Activated naive CD4-positive, alpha-beta T cell treated with anti-CD3 and anti-CD28 coated beads, Interleukin-2, amount 50 U/mL, for 72 hours (primary cell): ENCODE results near the gene INPP5K. TPM values are rescaled to one million over a fixed set of nuclear protein-coding genes. Genes with fewer than 3 reads are reported as not detected.
"Not testable (repeated sequence)": the region's sequence is repeated elsewhere in the genome, so short reads cannot be mapped to it uniquely, and the experiment has no call there.

Experiments used
- ATAC-seq, 2 donors: fragments of 150-1000 bp; cut with Tn5 transposase; 2 replicates each; pipeline ENCODE4 v1.10.0; 2021; ENCODE audit warnings: mild to moderate bottlenecking in 2 of 2, moderate library complexity in 2 of 2
- DNase-seq, 2 donors: peaks; one replicate each; pipeline ENCODE4 v3.0.0; 2021 to 2022; ENCODE audit warnings: low spot score in 2 of 2
- H3K27ac Mint-ChIP-seq, 2 donors: one replicate each; pipeline ENCODE4 v1.8.0; 2022; ENCODE audit warnings: mild to moderate bottlenecking in 2 of 2, mixed read lengths in 2 of 2
- H3K36me3 Mint-ChIP-seq, 2 donors: one replicate each; pipeline ENCODE4 v1.8.0; 2022; ENCODE audit warnings: mixed read lengths in 2 of 2
- H3K9me3 Mint-ChIP-seq, 2 donors: one replicate each; pipeline ENCODE4 v1.8.0; 2022; ENCODE audit warnings: mixed read lengths in 2 of 2
- total RNA-seq, 2 donors: library from RNA; stranded (reverse); gene quantifications; one replicate each; pipeline ENCODE4 v1.2.3, GENCODE V29; 2022

INPP5K gene
- total RNA-seq, 2 donors from 2014 or later, result 20.7 to 35.1 TPM

DNA sequence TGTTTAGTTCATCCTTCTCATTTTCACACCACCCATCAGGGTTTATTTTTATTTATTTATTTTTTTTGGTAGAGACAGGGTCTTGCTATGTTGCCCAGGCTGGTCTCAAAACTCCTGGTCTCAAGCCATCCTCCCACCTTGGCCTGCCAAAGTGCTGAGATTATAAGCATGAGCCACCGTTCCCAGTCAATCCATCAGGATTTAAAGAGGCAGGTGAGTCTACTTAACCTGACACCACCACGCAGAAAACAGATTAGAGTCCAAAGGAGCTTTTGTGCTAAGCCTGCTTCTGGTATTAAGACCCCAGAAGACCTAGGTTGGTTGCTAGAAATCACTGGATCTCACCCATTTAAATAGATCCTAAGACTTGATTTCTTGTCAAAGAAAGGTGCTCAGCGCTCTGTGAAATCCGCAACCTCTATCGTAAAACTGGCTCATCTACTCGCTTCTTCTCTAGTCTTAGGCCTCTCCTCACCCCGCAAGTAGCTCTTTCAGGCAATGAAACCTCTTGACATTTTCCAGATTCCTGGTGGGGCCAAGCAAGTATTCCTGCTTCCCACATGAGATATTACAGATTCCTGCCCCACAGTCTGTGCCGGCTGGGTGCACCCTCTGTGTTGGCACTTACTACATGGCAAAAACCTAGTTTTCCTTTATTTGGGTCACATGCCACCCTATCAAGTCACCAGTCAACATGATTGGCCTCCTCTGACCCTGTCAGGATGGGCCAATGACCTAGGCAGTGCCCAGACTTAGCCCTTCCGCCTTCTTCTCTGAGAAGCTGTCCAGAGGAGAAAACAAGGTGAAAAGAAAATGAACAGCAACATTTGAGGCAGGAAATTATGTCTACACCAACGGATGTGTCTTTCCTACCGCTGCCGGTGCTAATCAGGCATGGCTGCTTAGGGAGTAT lies 37.2 kb upstream of the INPP5K start:
- Mint-ChIP-seq H3K27ac (no peak overlapping the region), H3K9me3 (no peaks in the 10 kb centered on the region), H3K36me3 (peaks cover 0 to 5% of the 10 kb centered on the region in 2 donors)
- DNase-seq (no peak), ATAC-seq (no peak)

DNA sequence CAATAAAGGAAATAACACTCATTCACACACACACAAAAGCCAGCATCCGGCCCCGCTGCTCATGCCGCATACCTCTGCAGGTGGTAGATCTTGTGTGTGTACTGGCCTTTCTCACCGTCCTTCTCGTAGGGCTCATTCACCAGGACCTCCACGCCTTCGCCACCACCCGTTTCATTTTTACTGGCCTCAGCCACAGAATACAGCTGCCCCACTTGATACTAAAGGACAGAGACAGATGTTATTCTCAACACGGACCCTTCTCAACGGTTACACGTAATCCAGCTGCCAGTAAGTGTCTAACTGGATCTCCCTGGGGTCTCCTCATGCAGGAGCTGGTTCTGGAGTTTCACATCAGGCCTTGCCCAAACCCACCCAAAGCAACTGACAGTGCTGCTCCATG lies 36.5 kb upstream of the INPP5K start:
- H3K9me3 Mint-ChIP-seq, result no peaks in the 10 kb centered on the region
- DNase-seq (no peak), ATAC-seq (no peak)
- peaks cover 0 to 5% of the 10 kb centered on the region in 2 donors for H3K36me3 Mint-ChIP-seq
- H3K27ac Mint-ChIP-seq, result peak overlapping the region in 1 of 2 donors; percentile 47

DNA sequence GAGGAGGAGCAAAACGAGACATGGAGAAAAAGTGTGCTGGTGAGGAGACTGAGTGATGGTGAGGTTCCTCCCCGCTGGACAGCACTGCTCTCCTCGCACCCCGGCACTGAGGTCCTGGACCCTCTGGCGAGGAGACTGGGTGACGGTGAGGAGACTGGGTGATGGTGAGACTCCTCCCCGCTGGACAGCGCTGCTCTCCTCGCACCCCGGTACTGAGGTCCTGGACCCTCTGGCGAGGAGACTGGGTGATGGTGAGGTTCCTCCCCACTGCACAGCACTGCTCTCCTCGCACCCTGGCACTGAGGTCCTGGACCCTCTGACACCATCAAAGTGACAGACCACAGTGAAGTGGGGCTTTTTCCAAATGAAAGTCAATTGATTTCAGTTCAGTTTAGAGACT lies 35.3 kb upstream of the INPP5K start:
- Mint-ChIP-seq H3K27ac (no peak overlapping the region), H3K9me3 (no peaks in the 10 kb centered on the region), H3K36me3 (peaks cover 0 to 5% of the 10 kb centered on the region in 2 donors)
- no peak for ATAC-seq
- DNase-seq, result no peak

DNA sequence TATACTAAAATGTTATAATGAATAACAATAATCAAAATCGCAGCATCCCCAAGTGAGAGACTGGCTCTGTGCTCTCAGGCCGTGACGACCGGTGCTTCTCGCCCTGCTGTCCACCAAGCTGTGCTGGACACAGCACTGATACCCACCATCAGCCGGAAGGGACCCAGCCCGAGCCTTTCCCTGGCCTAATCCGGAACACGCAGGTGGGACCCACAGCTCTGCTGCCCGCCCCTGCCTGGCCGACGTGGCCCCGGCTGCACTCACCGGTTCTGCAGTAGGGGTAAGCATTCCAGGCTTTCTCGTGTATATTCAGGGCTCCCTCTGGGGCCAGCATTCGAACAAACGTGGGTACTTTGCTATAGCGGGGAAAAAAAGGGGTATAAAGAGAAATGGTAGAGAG lies 31.6 kb upstream of the INPP5K start:
- Mint-ChIP-seq H3K36me3 (peaks cover 0 to 5% of the 10 kb centered on the region in 2 donors), H3K9me3 (no peaks in the 10 kb centered on the region), H3K27ac (no peak overlapping the region)
- no peak for ATAC-seq
- DNase-seq, result no peak

DNA sequence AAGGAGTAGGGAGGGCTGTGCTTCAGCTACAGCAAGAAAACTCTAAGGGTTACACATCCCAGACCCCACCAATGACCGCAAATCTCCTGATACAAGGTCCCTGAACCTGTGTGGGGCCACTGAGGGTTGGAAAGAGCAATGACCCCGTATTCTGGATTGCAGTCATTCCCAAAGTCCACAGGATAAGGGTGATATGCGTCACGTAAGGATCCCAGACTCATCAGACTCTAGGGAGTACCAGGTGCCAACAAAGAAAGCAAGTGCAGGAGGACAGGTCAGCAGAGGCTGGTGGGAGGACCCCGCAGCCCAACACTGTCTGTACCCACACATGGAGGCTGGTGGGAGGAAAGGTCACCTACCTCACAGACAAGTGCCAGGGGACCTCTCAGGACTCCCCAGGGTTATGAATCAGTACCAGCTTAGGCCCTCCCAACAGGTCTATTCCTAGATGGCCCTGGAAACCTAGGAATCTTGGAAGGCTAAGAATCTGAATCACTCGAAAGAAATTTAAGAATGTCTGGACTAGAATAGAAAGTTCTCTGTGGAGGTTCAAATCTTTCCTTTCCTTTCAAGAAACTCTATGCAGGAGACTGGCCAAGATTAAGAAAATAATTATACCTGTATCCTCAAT lies 30.0 kb upstream of the INPP5K start:
- Mint-ChIP-seq H3K27ac (peak overlapping the region in 1 of 2 donors; percentile 55), H3K36me3 (peaks cover 0 to 5% of the 10 kb centered on the region in 2 donors), H3K9me3 (no peaks in the 10 kb centered on the region)
- ATAC-seq, result no peak
- DNase-seq, result no peak

DNA sequence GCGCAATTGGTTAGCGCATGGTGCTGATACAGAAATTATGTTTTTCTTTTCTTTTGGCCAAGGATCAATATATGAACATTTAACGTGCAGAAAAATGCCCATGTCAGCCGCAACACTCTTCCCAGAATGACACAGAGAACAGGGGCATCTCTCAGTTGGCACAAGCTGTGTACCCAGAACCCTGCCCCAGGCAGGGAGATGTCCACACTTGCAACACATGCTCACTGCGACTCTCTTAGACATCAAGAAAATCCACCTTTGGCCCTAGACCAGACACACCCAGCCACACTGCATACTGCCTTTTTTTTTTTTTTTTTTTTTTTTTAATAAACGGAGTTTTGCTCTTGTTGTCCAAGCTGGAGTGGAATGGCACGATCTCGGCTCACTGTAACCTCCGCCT lies 29.2 kb upstream of the INPP5K start:
- ATAC-seq, result no peak
- no peaks in the 10 kb centered on the region for H3K9me3 Mint-ChIP-seq
- no peak for DNase-seq
- no peak overlapping the region for H3K27ac Mint-ChIP-seq
- H3K36me3 Mint-ChIP-seq, result peaks cover 0 to 2% of the 10 kb centered on the region in 2 donors

DNA sequence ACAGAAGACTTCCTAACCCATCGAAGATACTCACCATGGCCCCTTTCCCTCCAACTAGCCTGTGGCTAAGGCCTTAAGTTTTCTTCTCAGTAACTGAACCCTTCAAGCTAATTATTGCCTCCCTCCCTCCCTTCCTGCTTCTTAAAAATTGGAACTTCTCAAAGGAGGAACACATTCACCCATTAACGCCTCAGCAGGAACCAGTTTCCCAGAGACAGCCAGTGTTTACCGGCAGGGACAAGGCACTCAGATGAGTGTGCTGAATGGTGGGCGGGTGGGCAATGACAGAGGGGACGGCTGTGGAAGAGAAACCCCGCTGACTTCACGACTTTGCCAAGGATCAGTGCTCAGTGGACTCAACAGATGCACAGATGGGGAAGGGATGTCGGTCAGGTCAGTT lies 25.9 kb upstream of the INPP5K start:
- DNase-seq (no peak), ATAC-seq (no peak)
- Mint-ChIP-seq H3K36me3 (no peaks in the 10 kb centered on the region), H3K27ac (no peak overlapping the region), H3K9me3 (no peaks in the 10 kb centered on the region)

- H3K9me3 Mint-ChIP-seq, result no peaks in the 10 kb centered on the region
- DNase-seq, result no peak
- ATAC-seq, result peak; percentile 66 to 84
- no peaks in the 10 kb centered on the region for H3K36me3 Mint-ChIP-seq
- peak overlapping the region; percentile 54 to 80 for H3K27ac Mint-ChIP-seq
Observed at GRCh38 chr17:1541367-1541904, 25.0 kb upstream of the INPP5K start.

DNA sequence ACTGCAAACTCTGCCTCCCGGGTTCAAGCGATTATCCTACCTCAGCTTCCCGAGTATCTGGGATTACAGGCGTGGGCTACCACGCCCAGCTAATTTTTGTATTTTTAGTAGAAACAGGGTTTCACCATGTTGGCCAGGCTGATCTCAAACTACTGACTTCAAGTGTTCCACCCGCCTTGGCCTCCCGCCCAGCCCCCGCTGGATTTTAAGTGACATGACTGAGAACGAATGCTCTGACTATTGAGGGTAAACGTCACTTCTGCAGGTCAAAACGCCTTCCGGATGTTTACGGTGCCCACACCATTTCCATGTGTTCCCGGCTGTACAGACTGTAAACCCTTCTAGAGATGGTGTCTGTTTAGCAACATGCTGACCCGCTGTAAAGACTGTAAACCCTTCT lies 23.4 kb upstream of the INPP5K start:
- H3K36me3 Mint-ChIP-seq, result no peaks in the 10 kb centered on the region
- no peak overlapping the region for H3K27ac Mint-ChIP-seq
- no peak for DNase-seq
- H3K9me3 Mint-ChIP-seq, result no peaks in the 10 kb centered on the region
- no peak for ATAC-seq

DNA sequence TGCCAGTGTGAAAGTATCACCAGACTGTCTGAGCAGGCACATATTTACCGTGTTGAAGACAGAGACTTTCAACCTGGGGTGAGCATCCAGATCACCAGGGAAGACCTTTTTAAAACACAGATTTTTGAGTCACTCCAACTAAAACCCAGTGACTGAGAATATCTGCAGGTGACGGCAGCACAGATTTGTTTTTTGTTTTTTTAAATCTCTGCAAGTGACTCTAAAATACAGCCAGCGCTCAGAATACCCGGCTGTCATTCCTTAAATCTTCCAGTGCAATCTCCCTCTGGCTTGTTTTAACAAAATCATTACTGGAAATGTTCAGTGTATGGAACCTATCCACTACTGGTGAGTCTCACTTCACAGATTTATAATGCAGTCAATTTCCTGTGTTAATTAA lies 19.3 kb upstream of the INPP5K start:
- Mint-ChIP-seq H3K9me3 (no peaks in the 10 kb centered on the region), H3K27ac (no peak overlapping the region), H3K36me3 (peaks cover 4 to 6% of the 10 kb centered on the region in 2 donors)
- ATAC-seq, result no peak
- DNase-seq, result no peak

- DNase-seq (no peak), ATAC-seq (no peak)
- Mint-ChIP-seq H3K9me3 (no peaks in the 10 kb centered on the region), H3K36me3 (peaks cover 4 to 6% of the 10 kb centered on the region in 2 donors), H3K27ac (peak overlapping the region in 1 of 2 donors; percentile 81)
Observed at GRCh38 chr17:1533661-1534325, 17.4 kb upstream of the INPP5K start.

- peak; percentile 66 to 76 for ATAC-seq
- DNase-seq, result peak in 1 of 2 donors; percentile 57
- Mint-ChIP-seq H3K36me3 (peaks cover 4 to 6% of the 10 kb centered on the region in 2 donors), H3K27ac (peak overlapping the region; percentile 16 to 77), H3K9me3 (no peaks in the 10 kb centered on the region)
Observed at GRCh38 chr17:1532836-1533602, 16.6 kb upstream of the INPP5K start.

DNA sequence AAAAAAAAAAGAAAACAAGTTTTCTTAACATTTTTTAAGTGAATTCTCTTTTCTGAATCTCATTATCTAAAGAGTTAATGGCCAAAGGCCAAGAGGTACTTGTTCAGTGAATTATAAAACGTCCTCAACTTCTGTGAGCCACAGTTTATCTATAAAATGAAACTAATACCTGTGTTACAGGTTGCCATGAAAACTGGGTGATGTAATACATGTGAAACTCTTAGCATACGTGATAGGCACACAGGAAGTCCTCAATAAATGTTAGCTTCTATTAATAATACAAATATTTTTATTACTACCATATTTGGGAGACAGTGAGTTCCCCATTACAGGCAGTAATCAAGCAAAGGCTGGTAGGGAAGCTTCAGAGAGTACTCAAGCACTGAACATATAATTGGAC lies 13.5 kb upstream of the INPP5K start:
- no peak for DNase-seq
- peaks cover 4 to 6% of the 10 kb centered on the region in 2 donors for H3K36me3 Mint-ChIP-seq
- no peak for ATAC-seq
- H3K9me3 Mint-ChIP-seq, result no peaks in the 10 kb centered on the region
- H3K27ac Mint-ChIP-seq, result peak overlapping the region; percentile 23 to 44

DNA sequence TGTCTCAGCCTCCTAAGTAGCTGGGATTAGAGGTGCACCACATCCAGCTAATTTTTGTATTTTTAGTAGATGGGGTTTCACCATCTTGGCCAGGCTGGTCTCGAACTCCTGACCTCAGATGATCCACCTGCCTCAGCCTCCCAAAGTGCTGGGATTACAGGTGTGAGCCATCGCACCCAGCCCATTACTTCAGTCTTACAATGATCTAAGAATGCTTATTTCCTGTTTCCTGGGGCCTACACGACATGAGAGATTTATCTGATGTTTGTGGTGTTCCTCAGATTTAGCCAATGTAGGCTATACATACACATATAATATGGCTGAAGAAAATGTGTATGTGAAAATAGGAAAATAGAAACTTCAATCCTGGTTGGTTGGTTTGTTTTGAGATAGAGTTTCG lies 10.5 kb upstream of the INPP5K start:
- ATAC-seq, DNase-seq, H3K9me3 Mint-ChIP-seq, H3K27ac Mint-ChIP-seq, H3K36me3 Mint-ChIP-seq: not testable (repeated sequence)

DNA sequence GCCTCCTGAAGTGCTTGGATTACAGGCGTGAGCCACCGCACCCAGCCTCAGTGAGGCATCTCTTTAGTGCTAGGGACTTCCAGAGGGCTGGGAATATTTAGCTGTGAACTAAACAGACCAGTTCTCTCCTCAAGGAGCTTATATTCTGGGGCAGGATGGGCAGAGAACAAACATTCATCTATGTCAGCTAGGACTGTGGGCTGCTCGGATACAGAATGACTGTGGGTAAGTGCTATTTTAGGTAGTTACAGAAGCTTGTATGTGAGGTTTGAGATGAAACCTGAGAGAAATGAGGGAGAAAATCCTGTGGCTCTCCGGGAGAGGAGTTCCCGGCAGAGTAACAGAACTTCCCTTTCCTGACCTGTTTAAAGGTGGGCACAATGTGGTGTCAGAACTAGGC lies 6.2 kb upstream of the INPP5K start:
- Mint-ChIP-seq H3K27ac (peak overlapping the region in 1 of 2 donors; percentile 92), H3K36me3 (no peaks in the 10 kb centered on the region), H3K9me3 (no peaks in the 10 kb centered on the region)
- no peak for DNase-seq
- ATAC-seq, result no peak

DNA sequence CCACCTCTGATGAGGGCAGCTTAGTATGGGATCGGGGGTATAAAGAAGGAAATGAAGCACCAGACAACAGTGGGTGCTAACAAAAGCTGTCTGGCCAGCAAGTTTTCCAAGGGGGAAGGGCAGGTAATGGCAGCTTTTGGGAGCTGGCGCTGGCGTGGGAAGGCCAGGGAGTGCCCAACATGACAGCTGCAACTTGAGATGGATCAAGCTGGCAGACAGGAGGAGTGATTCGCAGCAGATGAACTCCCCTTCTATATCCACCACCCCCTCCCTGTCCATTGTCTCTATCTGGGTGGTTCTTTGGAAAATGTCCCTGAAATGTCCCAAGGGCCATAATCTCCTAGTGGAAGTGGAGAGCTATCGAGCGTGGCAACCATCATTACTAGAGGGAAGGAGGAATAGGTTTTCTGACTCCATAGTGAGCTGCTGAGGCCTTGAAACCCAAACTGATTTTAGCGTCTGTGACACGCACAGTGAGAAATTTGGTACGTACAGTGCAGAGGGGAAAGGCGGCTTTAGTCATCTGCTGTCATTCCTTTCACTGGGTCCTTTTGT lies 4.8 kb upstream of the INPP5K start:
- ATAC-seq (no peak), DNase-seq (no peak)
- H3K36me3 Mint-ChIP-seq, result no peaks in the 10 kb centered on the region
- H3K27ac Mint-ChIP-seq, result peak overlapping the region in 1 of 2 donors; percentile 35
- no peaks in the 10 kb centered on the region for H3K9me3 Mint-ChIP-seq
